DLD1 (cell line): Measurements from ENCODE around the gene ANGEL2.

Source experiments
- in situ Hi-C: cut with HindIII; loops from 2 replicates; pipeline ENCODE4 v1.10.0; 2017; ENCODE audit warnings: low sequenced_read_pairs

Gene ANGEL2

GRCh38 chr1:212954514-212954913, 61.2 kb downstream of the ANGEL2 start:
- in situ Hi-C loops, result no loop called here

GRCh38 chr1:212953321-212953720, 62.3 kb downstream of the ANGEL2 start:
- in situ Hi-C loops, result no loop called here

GRCh38 chr1:212952641-212952976, 63.1 kb downstream of the ANGEL2 start:
- in situ Hi-C loops, result no loop called here

GRCh38 chr1:212951947-212952640, 63.6 kb downstream of the ANGEL2 start:
- in situ Hi-C loops, result no loop called here

- in situ Hi-C loops, result no loop called here
Observed at GRCh38 chr1:212951126-212951946, 64.3 kb downstream of the ANGEL2 start.

- in situ Hi-C loops, result no loop called here
Observed at GRCh38 chr1:212950243-212951125, 65.2 kb downstream of the ANGEL2 start, which contains the start of gene VASH2. VASH2 (plus strand) TSS chr1:212950541; CDS start chr1:212951543, 1,002 bp downstream.

GRCh38 chr1:212949771-212950170, 65.9 kb downstream of the ANGEL2 start:
- in situ Hi-C loops, result no loop called here

- in situ Hi-C loops, result no loop called here
Observed at GRCh38 chr1:212946872-212947271, 68.8 kb downstream of the ANGEL2 start.

- in situ Hi-C loops, result no loop called here
Observed at GRCh38 chr1:212945463-212946160, 70.1 kb downstream of the ANGEL2 start.

- in situ Hi-C loops, result no loop called here
Observed at GRCh38 chr1:212945056-212945455, 70.6 kb downstream of the ANGEL2 start.

- in situ Hi-C loops, result no loop called here
Observed at GRCh38 chr1:212944229-212944901, 71.3 kb downstream of the ANGEL2 start.

GRCh38 chr1:212943393-212943710, 72.3 kb downstream of the ANGEL2 start:
- in situ Hi-C loops, result no loop called here

- in situ Hi-C loops, result no loop called here
Observed at GRCh38 chr1:212942679-212943392, 72.8 kb downstream of the ANGEL2 start.
